BE2C (cell line): Measurements from ENCODE around the gene TCAIM.
A peak's percentile ranks its signal among the peaks of the same experiment; 100 is the strongest.

Experiments used
- DNase-seq: peaks from one replicate; pipeline ENCODE4 v3.0.0-alpha.2; 2020
- H3K27me3 ChIP-seq: fragments of 250-450 bp; sonication (Bioruptor Pico); 2 replicates; pipeline ENCODE4 v1.5.1; 2020; ENCODE audit warnings: mild to moderate bottlenecking
- H3K36me3 ChIP-seq: fragments of 250-450 bp; sonication (Bioruptor Pico); 2 replicates; pipeline ENCODE4 v1.5.1; 2020; ENCODE audit warnings: mild to moderate bottlenecking
- H3K4me1 ChIP-seq: fragments of 250-450 bp; sonication (Bioruptor Pico); 2 replicates; pipeline ENCODE4 v1.5.1; 2020
- H3K4me3 ChIP-seq: 2 replicates; pipeline ENCODE4 v1.5.1; 2011; ENCODE audit warnings: low read depth, low read length
- H3K9me3 ChIP-seq: fragments of 250-450 bp; sonication (Bioruptor Pico); 2 replicates; pipeline ENCODE4 v1.5.1; 2020
- TF ChIP-seq, protein P1 (sequence below): IDR thresholded peaks from 2 replicates; pipeline ENCODE4 v1.5.1; 2012; ENCODE audit warnings: mild to moderate bottlenecking, low read depth, low read length

TCAIM gene

DNA sequence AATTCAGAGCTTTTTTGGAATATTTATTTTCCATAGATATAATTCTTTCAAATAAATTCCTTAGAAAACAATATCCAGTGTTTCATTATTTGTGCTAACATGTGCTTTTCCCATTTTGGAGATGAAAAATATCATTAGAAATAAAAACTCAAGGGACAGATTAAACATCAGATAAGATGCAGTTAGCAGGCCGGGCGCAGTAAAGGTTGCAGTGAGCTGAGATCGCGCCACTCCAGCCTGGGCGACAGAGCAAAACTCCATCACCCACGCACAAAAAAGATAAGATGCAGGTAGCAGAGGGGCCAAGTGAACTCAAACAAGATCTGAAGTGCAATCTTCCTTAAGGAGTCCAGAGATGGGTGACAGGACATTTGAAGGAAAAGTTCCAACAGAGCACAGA is 90.9 kb downstream of the TCAIM start:
- Histone ChIP-seq H3K4me3 (no peak overlapping the region), H3K27me3 (no peaks in the 10 kb centered on the region), H3K36me3 (no peaks in the 10 kb centered on the region), H3K4me1 (no peaks in the 10 kb centered on the region), H3K9me3 (no peaks in the 10 kb centered on the region)
- TF ChIP-seq, protein P1, sequence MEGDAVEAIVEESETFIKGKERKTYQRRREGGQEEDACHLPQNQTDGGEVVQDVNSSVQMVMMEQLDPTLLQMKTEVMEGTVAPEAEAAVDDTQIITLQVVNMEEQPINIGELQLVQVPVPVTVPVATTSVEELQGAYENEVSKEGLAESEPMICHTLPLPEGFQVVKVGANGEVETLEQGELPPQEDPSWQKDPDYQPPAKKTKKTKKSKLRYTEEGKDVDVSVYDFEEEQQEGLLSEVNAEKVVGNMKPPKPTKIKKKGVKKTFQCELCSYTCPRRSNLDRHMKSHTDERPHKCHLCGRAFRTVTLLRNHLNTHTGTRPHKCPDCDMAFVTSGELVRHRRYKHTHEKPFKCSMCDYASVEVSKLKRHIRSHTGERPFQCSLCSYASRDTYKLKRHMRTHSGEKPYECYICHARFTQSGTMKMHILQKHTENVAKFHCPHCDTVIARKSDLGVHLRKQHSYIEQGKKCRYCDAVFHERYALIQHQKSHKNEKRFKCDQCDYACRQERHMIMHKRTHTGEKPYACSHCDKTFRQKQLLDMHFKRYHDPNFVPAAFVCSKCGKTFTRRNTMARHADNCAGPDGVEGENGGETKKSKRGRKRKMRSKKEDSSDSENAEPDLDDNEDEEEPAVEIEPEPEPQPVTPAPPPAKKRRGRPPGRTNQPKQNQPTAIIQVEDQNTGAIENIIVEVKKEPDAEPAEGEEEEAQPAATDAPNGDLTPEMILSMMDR: no peak
- DNase-seq: no peak

DNA sequence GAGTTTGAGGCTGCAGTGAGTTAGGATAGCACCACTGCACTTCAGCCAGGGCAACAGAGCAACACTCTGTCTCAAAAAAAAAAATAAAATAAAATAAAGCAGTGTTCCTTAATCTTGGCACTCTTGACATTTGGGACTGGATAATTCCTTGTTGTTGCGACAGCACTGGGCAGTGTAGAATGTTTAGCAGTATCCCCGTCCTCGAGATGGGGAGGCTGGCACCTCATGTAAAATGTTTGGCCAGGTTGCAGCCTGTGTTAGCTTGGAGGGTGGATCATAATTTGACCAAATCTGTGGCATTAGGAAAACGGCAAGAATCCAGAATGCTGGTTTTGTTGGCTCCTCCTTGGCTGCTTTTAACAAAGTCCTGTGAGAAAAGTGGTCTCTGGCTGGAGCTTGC is 91.9 kb downstream of the TCAIM start:
- H3K9me3 ChIP-seq: no peaks in the 10 kb centered on the region
- H3K36me3 ChIP-seq: no peaks in the 10 kb centered on the region
- H3K4me3 ChIP-seq: no peak overlapping the region
- no peaks in the 10 kb centered on the region for H3K27me3 ChIP-seq
- H3K4me1 ChIP-seq: no peaks in the 10 kb centered on the region
- TF ChIP-seq, protein P1: no peak
- no peak for DNase-seq

DNA sequence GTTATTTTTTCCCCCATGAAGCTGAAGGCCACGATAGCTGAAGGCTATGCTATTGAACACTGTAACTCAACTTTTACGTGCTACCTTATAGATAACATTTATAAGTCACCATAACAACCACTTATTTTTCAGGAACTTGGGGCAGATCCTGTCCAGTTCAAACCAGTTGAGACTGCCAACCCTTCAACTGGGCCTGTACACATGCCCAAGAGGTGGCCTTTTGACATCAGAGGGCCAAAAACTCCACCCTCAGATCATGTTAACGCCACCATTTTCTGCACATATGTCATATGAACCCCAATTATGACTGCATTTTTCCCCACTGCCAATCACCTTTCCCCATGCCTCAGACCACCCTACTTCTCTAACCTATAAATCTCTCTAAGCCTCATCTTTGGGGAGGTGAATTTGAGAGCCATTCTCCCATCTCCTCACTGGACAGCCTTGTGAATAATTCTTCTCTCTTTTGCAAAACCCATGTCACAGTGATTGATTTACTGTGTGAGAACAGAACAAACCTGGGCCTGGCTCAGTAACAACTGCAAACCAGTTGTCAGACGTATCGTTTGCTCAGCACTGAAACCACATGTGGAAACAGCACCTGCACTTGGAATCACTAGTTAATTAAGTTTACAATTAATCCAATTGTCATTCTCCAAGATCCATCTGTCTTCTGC is 96.4 kb downstream of the TCAIM start:
- Histone ChIP-seq H3K27me3 (no peaks in the 10 kb centered on the region), H3K36me3 (no peaks in the 10 kb centered on the region), H3K4me1 (no peaks in the 10 kb centered on the region), H3K4me3 (no peak overlapping the region), H3K9me3 (no peaks in the 10 kb centered on the region)
- peak; percentile 16 for DNase-seq
- TF ChIP-seq, protein P1: no peak

DNA sequence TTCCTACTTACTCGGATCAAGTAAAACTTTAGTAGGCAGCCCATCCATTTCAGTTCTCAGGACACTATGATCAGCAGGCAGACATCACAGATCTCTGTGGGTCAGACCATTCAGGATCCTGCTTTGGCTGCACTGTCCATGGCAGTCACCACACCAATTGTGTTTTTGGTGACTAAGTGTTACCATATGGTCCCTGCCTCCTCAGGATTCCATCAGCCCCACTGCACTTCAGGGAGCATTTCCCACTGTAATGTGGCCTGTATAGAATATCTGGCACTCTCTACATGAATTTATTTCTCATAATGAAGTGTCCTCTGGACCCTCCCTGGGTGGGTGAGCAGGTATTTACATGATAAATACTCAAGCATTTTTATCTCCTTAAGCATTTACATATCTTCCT is 97.6 kb downstream of the TCAIM start:
- DNase-seq: no peak
- Histone ChIP-seq H3K9me3 (no peaks in the 10 kb centered on the region), H3K4me3 (no peak overlapping the region), H3K36me3 (no peaks in the 10 kb centered on the region), H3K27me3 (no peaks in the 10 kb centered on the region), H3K4me1 (no peaks in the 10 kb centered on the region)
- TF ChIP-seq, protein P1: no peak

DNA sequence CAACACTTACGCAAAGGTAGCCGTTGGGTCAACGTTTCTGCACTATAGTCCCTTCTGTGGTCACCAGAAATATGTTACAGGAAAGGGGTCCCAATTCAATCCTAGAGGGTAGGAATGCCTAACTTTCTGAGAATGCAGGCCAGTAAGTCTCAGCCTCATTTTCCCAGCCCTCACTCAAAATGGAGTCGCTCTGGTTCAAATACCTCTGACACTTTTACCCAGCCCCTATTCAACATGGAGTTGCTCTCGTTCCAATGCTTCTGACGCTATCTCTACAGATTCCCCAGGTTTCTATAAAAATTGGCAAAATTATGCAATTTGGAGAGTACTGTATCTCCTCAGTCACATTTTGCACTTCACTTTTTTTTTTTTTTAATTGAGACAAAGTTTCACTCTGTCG is 99.2 kb downstream of the TCAIM start:
- Histone ChIP-seq H3K9me3 (no peaks in the 10 kb centered on the region), H3K4me3 (no peak overlapping the region)

More for the DNA sequence above, 99.2 kb downstream of the TCAIM start:
- Histone ChIP-seq H3K36me3 (no peaks in the 10 kb centered on the region), H3K27me3 (no peaks in the 10 kb centered on the region), H3K4me1 (no peaks in the 10 kb centered on the region)
- TF ChIP-seq, protein P1: no peak
- DNase-seq: no peak
